GM21717 (cell line): ENCODE measurements around the gene ARID5A.

Source experiments
- ATAC-seq: cut with Tn5 transposase; IDR thresholded peaks from one replicate; pipeline ENCODE4 v1.9.1; 2021; ENCODE audit warnings: mild to moderate bottlenecking, moderate library complexity; ENCODE audit not compliant: unreplicated experiment

ARID5A gene

GRCh38 chr2:96506907-96507240 lies 29.7 kb upstream of the ARID5A start:
- no peak for ATAC-seq

GRCh38 chr2:96507957-96508520 lies 28.5 kb upstream of the ARID5A start:
- no peak for ATAC-seq

GRCh38 chr2:96508521-96509113 lies 27.9 kb upstream of the ARID5A start:
- ATAC-seq: no peak

- peak; percentile 53 for ATAC-seq
These were observed 27.3 kb upstream of the ARID5A start for GRCh38 chr2:96509114-96509846.

GRCh38 chr2:96509847-96510230 lies 26.7 kb upstream of the ARID5A start:
- no peak for ATAC-seq

GRCh38 chr2:96510931-96511595 lies 25.5 kb upstream of the ARID5A start:
- ATAC-seq: no peak

- ATAC-seq: no peak
These were observed 24.7 kb upstream of the ARID5A start for GRCh38 chr2:96511851-96512250.

- no peak for ATAC-seq
These were observed 24.2 kb upstream of the ARID5A start for GRCh38 chr2:96512341-96512740.

- ATAC-seq: no peak
These were observed 22.0 kb upstream of the ARID5A start for GRCh38 chr2:96514521-96514920.

- ATAC-seq: no peak
These were observed 19.5 kb upstream of the ARID5A start for GRCh38 chr2:96517079-96517478.

- ATAC-seq: no peak
These were observed 16.3 kb upstream of the ARID5A start for GRCh38 chr2:96520231-96520630.

- no peak for ATAC-seq
These were observed 15.9 kb upstream of the ARID5A start for GRCh38 chr2:96520697-96521096.

- ATAC-seq: no peak
These were observed 15.3 kb upstream of the ARID5A start for GRCh38 chr2:96521219-96521618.

GRCh38 chr2:96522304-96523203 lies 14.0 kb upstream of the ARID5A start:
- no peak for ATAC-seq

GRCh38 chr2:96523659-96524481 lies 12.7 kb upstream of the ARID5A start:
- no peak for ATAC-seq

GRCh38 chr2:96524482-96525210 lies 11.9 kb upstream of the ARID5A start:
- no peak for ATAC-seq

- ATAC-seq: no peak
These were observed 11.4 kb upstream of the ARID5A start for GRCh38 chr2:96525211-96525507.

GRCh38 chr2:96526101-96526591 lies 10.4 kb upstream of the ARID5A start:
- ATAC-seq: no peak

GRCh38 chr2:96526615-96527285 lies 9.8 kb upstream of the ARID5A start:
- no peak for ATAC-seq
